Activated naive CD4-positive, alpha-beta T cell treated with anti-CD3 and anti-CD28 coated beads for 36 hours (primary cell): ENCODE measurements around the gene CD200. TPM values are rescaled to one million over a fixed set of nuclear protein-coding genes. Genes with fewer than 3 reads are reported as not detected.

Source experiments
- CTCF ChIA-PET: fragments of 350-600 bp; sonication (Branson Sonifier 250); formaldehyde crosslinking; loops from one replicate; lab custom pipeline; 2021; ENCODE audit warnings: antibody characterized with exemption; lab: Charles Lee
- DNase-seq: peaks from one replicate; pipeline ENCODE4 v3.0.0-alpha.2; 2020
- H3K27ac Mint-ChIP-seq: one replicate; pipeline ENCODE4 v1.8.0; 2021; ENCODE audit warnings: mild to moderate bottlenecking, mixed read lengths
- H3K27me3 Mint-ChIP-seq: one replicate; pipeline ENCODE4 v1.8.0; 2021; ENCODE audit warnings: low read depth, mixed read lengths
- H3K36me3 Mint-ChIP-seq: one replicate; pipeline ENCODE4 v1.8.0; 2021; ENCODE audit warnings: low read depth, mixed read lengths
- H3K4me1 Mint-ChIP-seq: one replicate; pipeline ENCODE4 v1.8.0; 2021; ENCODE audit warnings: low read depth, mixed read lengths
- H3K4me3 Mint-ChIP-seq: one replicate; pipeline ENCODE4 v1.8.0; 2021; ENCODE audit warnings: mild to moderate bottlenecking, moderate library complexity, mixed read lengths
- H3K9me3 Mint-ChIP-seq: one replicate; pipeline ENCODE4 v1.8.0; 2021; ENCODE audit warnings: mixed read lengths
- intact Hi-C: fragments of 100-400 bp; cut with micrococcal nuclease; formaldehyde crosslinking; loops from one replicate; pipeline ENCODE4 v1.15.1; 2023
- total RNA-seq, 2 experiments: library from RNA; stranded (reverse); gene quantifications; one replicate each; pipeline ENCODE4 v1.2.3, GENCODE V29; 2021

The CD200 gene
- total RNA-seq, 2 experiments from 2014 or later: 50.0 to 53.6 TPM

DNA sequence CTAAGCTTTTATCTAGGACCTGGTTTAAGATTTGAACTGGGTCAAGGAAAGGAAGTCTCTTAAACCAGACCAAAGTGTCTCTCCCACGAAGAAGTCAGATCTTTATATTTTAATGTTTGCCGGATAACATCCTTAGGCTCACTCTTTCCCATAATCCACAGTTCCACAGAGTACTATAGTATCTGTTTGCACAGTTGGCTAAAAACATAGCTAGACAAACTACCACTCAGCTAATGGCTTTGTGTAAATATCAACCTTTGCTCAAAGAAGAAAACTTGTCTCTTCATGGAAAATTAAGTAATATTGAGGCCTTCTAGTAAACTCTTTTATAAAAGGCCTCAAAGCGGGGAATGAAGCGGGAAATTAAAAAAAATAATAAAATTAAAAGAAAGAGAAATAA, 25.4 kb upstream of the CD200 start:
- Mint-ChIP-seq H3K27me3 (no peaks in the 10 kb centered on the region), H3K4me1 (no peaks in the 10 kb centered on the region), H3K27ac (no peak overlapping the region), H3K4me3 (no peak overlapping the region), H3K9me3 (no peaks in the 10 kb centered on the region), H3K36me3 (no peaks in the 10 kb centered on the region)
- intact Hi-C loops: loop anchor here (10.0 kb wide), 1 partner anchor 323 kb away; no protein-coding TSS in a partner anchor
- no peak for DNase-seq
- CTCF ChIA-PET: interaction anchor here (0.7 kb wide), 1 partner anchor 224 kb away, joined by 3 read pairs; no protein-coding TSS in a partner anchor

DNA sequence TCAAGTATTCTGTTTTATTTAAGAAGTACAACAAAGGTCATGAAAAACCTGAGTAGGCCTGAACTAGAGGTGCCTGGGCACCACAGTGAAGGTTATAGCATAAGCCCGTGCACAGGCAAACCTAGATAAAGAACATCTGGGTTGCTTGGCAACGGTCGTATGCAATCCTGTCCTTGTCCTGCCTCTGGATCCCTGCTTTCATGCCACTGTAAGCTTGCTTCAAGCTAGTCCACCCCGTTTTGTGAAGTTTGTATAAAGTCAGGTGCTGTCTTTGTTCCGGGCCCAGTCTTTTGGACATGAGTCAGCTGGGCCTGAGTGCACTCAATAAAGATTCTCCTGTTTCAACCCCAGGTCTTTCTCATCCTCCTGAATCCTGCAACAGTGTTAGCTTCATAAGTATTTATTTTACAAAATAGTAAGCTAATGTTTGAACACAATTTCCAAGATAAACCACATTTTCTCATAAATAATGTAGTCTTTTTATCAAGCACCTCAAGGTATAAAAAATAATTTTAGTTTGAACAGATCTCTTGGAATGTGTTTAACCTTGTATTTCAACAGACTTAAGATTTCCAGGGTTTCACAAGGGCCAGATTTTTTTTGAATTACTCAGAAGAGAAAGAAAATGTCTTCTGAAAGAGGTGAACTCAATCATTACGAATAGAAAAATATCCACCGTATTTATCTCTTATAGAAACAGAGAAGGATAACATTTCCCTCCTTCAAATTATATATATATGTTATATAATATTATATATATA, 24.6 kb upstream of the CD200 start:
- DNase-seq: no peak
- CTCF ChIA-PET: no interaction called here
- H3K4me1 Mint-ChIP-seq: no peaks in the 10 kb centered on the region
- no peak overlapping the region for H3K27ac Mint-ChIP-seq
- no peaks in the 10 kb centered on the region for H3K36me3 Mint-ChIP-seq
- no peaks in the 10 kb centered on the region for H3K9me3 Mint-ChIP-seq
- H3K4me3 Mint-ChIP-seq: no peak overlapping the region
- intact Hi-C loops: loop anchor here (10.0 kb wide), 1 partner anchor 324 kb away; no protein-coding TSS in a partner anchor
- no peaks in the 10 kb centered on the region for H3K27me3 Mint-ChIP-seq

- Mint-ChIP-seq H3K27me3 (peaks cover 6% of the 10 kb centered on the region), H3K4me3 (no peak overlapping the region), H3K9me3 (peaks cover 9% of the 10 kb centered on the region), H3K27ac (no peak overlapping the region), H3K4me1 (no peaks in the 10 kb centered on the region), H3K36me3 (peaks cover 3% of the 10 kb centered on the region)
- intact Hi-C loops: no loop called here
- no peak for DNase-seq
- CTCF ChIA-PET: interaction anchor here (1.4 to 2.2 kb wide), 3 partner anchors 10 to 23 kb away, joined by 4 to 15 read pairs (median 12); partner anchors contain the start of gene SLC9C1
These were observed 18.3 kb upstream of the CD200 start for GRCh38 chr3:112314649-112315048.

DNA sequence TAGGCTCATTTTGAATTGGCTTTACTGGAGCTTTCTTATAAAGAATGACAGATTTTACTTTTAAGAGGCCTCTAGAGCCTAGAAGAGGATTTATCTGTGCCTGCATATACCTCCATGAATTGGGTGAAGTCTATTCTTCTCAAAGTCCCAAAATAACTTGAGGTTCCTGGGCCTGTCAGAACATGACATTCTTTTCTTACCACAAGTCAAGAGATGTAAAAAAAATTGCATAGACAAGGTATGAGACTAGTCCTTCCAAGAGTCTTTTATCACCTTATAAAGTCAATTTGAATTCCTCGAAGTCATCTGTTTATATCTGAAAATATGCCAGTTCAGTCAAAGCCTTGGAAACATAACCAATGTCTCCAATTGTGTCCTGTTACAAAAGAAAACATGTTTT, 17.2 kb upstream of the CD200 start:
- Mint-ChIP-seq H3K4me3 (no peak overlapping the region), H3K27me3 (peaks cover 6% of the 10 kb centered on the region), H3K4me1 (peaks cover 7% of the 10 kb centered on the region), H3K36me3 (peaks cover 3% of the 10 kb centered on the region), H3K9me3 (peaks cover 9% of the 10 kb centered on the region), H3K27ac (no peak overlapping the region)
- CTCF ChIA-PET: no interaction called here
- intact Hi-C loops: no loop called here
- no peak for DNase-seq

- Mint-ChIP-seq H3K36me3 (peaks cover 3% of the 10 kb centered on the region), H3K9me3 (peaks cover 9% of the 10 kb centered on the region), H3K27ac (no peak overlapping the region), H3K4me3 (no peak overlapping the region), H3K27me3 (peaks cover 15% of the 10 kb centered on the region), H3K4me1 (peaks cover 13% of the 10 kb centered on the region)
- CTCF ChIA-PET: interaction anchor here (0.9 to 4.0 kb wide), 10 partner anchors 9 to 271 kb away, joined by 3 to 22 read pairs (median 4); partner anchors contain the start of genes CD200 and SLC9C1
- DNase-seq: no peak
- intact Hi-C loops: no loop called here
These were observed 13.3 kb upstream of the CD200 start for GRCh38 chr3:112319516-112320276.

DNA sequence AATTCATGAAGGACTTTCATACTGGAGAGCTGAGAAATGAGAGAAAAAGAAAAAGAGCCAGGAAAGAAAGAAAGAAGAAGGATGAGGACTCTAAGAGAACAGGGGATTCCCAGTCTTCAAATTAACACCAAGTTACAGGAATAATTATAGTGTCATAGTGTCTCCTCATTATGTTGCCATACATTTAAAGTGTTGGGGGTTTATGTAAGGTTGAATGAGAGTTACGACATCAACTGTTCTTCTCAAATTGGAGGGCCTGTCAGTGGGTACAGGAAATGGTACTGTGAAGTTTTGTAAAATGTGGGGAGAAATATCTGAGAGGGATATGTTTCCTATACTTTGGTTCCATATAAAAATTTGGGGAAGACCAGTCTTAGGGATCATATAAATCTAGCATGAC, 12.3 kb upstream of the CD200 start:
- no peak for DNase-seq
- Mint-ChIP-seq H3K4me1 (peaks cover 13% of the 10 kb centered on the region), H3K27me3 (peaks cover 11% of the 10 kb centered on the region), H3K27ac (no peak overlapping the region), H3K4me3 (no peak overlapping the region), H3K9me3 (peaks cover 5% of the 10 kb centered on the region), H3K36me3 (no peaks in the 10 kb centered on the region)
- CTCF ChIA-PET: interaction anchor here (1.2 to 4.0 kb wide), 5 partner anchors 13 to 210 kb away, joined by 4 to 22 read pairs (median 15); partner anchors contain the start of genes CD200 and SLC9C1
- intact Hi-C loops: no loop called here

DNA sequence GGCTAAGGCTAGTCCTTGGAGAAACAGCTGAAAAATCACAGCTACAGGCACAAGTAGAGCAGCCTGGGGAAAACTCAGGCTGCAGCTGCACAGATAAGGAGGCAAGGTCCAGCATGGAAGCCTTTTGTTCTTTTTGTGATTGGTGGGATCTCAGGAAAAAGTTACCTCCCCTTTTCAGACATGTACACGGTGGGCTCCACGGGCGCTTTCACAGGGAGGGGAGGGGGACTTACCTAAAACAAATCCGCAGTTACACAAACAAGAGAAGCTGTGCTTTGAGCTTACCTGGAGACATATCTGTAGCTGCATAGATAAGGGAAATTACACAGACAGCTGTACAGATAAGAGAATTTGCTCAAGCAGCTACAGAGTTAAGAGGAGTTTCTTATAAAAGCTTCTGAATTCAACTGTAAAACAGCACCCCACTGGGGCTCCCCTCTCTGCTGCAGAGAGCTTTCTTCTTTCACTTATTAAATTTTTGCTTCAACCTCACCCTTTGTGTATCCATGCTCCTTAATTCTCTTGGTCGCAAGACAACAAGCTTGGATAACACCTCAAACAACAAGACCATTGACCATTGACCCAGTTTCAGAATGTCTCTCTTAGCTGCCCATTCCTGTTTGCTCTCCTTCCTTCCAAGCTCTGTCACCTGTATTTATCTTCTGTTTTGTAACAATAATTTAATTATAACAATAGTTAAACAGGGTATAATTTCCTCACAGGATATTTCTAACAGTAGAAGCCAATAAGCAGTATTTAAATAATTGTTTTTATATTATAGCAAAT, 10.9 kb upstream of the CD200 start:
- Mint-ChIP-seq H3K9me3 (no peaks in the 10 kb centered on the region), H3K36me3 (no peaks in the 10 kb centered on the region), H3K27me3 (peaks cover 9% of the 10 kb centered on the region), H3K4me1 (peaks cover 13% of the 10 kb centered on the region), H3K4me3 (no peak overlapping the region), H3K27ac (no peak overlapping the region)
- intact Hi-C loops: no loop called here
- CTCF ChIA-PET: interaction anchor here (0.6 to 4.0 kb wide), 15 partner anchors 8 to 309 kb away, joined by 3 to 22 read pairs (median 5); partner anchors contain the start of genes CD200 and SLC9C1
- no peak for DNase-seq

- DNase-seq: peak; percentile 65
- H3K9me3 Mint-ChIP-seq: no peaks in the 10 kb centered on the region
- H3K36me3 Mint-ChIP-seq: no peaks in the 10 kb centered on the region
- CTCF ChIA-PET: interaction anchor here (0.6 to 2.0 kb wide), 19 partner anchors 14 to 615 kb away, joined by 3 to 17 read pairs (median 4); partner anchors contain the start of gene SLC9C1
- no peak overlapping the region for H3K4me3 Mint-ChIP-seq
- no peak overlapping the region for H3K27ac Mint-ChIP-seq
- intact Hi-C loops: loop anchor here (1.0 to 2.0 kb wide), 8 partner anchors 30 to 235 kb away; partner anchors contain the start of gene SLC35A5
- H3K27me3 Mint-ChIP-seq: peaks cover 9% of the 10 kb centered on the region
- peaks cover 13% of the 10 kb centered on the region for H3K4me1 Mint-ChIP-seq
These were observed 5.5 kb upstream of the CD200 start for GRCh38 chr3:112327371-112327951.

DNA sequence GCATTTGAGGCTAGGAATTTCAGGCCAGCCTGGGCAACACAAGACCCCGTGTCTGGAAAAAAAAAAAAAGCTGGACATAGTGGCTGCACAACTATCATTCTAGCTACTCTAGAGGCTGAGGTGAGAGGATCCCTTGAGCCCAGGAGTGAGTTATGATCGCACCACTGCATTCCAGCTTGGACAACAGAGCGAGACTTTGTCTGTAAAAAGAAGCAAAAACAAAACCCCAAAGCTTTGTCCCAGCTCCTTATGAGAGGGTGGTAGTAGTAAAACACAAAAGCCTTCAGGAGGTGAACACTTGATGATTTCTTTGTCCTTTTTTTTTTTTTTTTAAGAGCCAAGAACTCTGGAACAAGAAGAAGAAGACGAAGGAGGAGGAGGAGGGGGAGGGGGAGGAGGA, 1.1 kb upstream of the CD200 start:
- Mint-ChIP-seq H3K27me3 (no peaks in the 10 kb centered on the region), H3K4me3 (peak overlapping the region; percentile 94), H3K36me3 (peaks cover 26% of the 10 kb centered on the region), H3K4me1 (peaks cover 33% of the 10 kb centered on the region), H3K9me3 (no peaks in the 10 kb centered on the region), H3K27ac (peak overlapping the region; percentile 99)
- CTCF ChIA-PET: interaction anchor here (0.6 to 6.6 kb wide), 10 partner anchors 9 to 194 kb away, joined by 3 to 41 read pairs (median 4); no protein-coding TSS in a partner anchor
- no peak for DNase-seq
- intact Hi-C loops: loop anchor here (5.0 to 10.0 kb wide), 2 partner anchors 643 to 725 kb away; partner anchors contain the start of gene CD200R1

- H3K27me3 Mint-ChIP-seq: no peaks in the 10 kb centered on the region
- intact Hi-C loops: loop anchor here (1.0 to 10.0 kb wide), 4 partner anchors 57 to 726 kb away; partner anchors contain the start of gene CD200R1
- CTCF ChIA-PET: interaction anchor here (0.6 to 6.6 kb wide), 30 partner anchors 11 to 229 kb away, joined by 3 to 41 read pairs (median 5); partner anchors contain the start of genes GCSAM, SLC35A5 and SLC9C1
- H3K27ac Mint-ChIP-seq: peak overlapping the region; percentile 99
- peaks cover 45% of the 10 kb centered on the region for H3K4me1 Mint-ChIP-seq
- peak overlapping the region; percentile 94 for H3K4me3 Mint-ChIP-seq
- H3K36me3 Mint-ChIP-seq: peaks cover 32% of the 10 kb centered on the region
- DNase-seq: peak; percentile 30
- H3K9me3 Mint-ChIP-seq: no peaks in the 10 kb centered on the region
These were observed 693 bp downstream of the CD200 start for GRCh38 chr3:112333381-112334317.
